HG03095 (cell line): ENCODE data around the gene FAM217B.

Source experiments
- ATAC-seq: cut with Tn5 transposase; IDR thresholded peaks from one replicate; pipeline ENCODE4 v1.9.1; 2021; ENCODE audit warnings: moderate library complexity; ENCODE audit not compliant: unreplicated experiment

FAM217B gene

GRCh38 chr20:59972037-59972801 is 32.0 kb downstream of the FAM217B start:
- no peak for ATAC-seq

- no peak for ATAC-seq
Observed at GRCh38 chr20:59976156-59976782, 36.1 kb downstream of the FAM217B start.

GRCh38 chr20:59977086-59977485 is 36.9 kb downstream of the FAM217B start:
- no peak for ATAC-seq

- ATAC-seq = no peak
Observed at GRCh38 chr20:59983076-59983475, 42.9 kb downstream of the FAM217B start.

GRCh38 chr20:59984541-59984940 is 44.4 kb downstream of the FAM217B start:
- ATAC-seq = no peak

- no peak for ATAC-seq
Observed at GRCh38 chr20:59985164-59985563, 45.0 kb downstream of the FAM217B start.

GRCh38 chr20:59985864-59986263 is 45.7 kb downstream of the FAM217B start:
- ATAC-seq = no peak

- no peak for ATAC-seq
Observed at GRCh38 chr20:59987135-59987534, 46.9 kb downstream of the FAM217B start.

- no peak for ATAC-seq
Observed at GRCh38 chr20:59988141-59988540, 48.0 kb downstream of the FAM217B start.

- no peak for ATAC-seq
Observed at GRCh38 chr20:59992526-59993084, 52.4 kb downstream of the FAM217B start.

GRCh38 chr20:59993736-59994430 is 53.7 kb downstream of the FAM217B start:
- no peak for ATAC-seq

GRCh38 chr20:59994697-59995122 is 54.5 kb downstream of the FAM217B start:
- ATAC-seq = no peak

GRCh38 chr20:59996108-59996507 is 55.9 kb downstream of the FAM217B start:
- ATAC-seq = no peak

GRCh38 chr20:59997896-59998295 is 57.7 kb downstream of the FAM217B start:
- no peak for ATAC-seq
